ENCODE results near the gene KCNJ12. TPM values are rescaled to one million over a fixed set of nuclear protein-coding genes. Genes with fewer than 3 reads are reported as not detected.

KCNJ12 gene
- total RNA-seq, 4 donors from 2014 or later = 1.5 to 3.2 (median 2.5) TPM

DNA sequence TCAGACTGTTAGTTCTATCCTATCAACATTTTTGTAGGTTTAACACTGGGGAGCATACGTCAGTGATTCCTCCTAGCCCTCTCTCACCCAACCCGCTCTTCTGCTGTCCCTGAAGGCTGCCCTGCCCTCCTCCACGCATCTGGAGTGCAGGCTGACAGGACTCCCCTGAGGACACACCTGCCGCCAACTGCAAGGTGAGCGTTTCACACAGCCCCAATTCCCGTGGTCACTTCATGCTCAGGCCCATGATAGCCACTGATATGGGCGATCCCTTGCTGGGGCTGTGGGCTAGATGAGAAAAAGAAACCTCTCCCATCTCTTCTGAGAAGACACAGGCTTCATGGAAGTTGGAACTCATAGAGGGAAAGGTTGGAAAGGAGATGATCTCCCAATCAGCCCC, 91.0 kb downstream of the KCNJ12 start:
- no peak for DNase-seq (ENCODE audit: low spot score)
- TF ChIP-seq, protein P1, sequence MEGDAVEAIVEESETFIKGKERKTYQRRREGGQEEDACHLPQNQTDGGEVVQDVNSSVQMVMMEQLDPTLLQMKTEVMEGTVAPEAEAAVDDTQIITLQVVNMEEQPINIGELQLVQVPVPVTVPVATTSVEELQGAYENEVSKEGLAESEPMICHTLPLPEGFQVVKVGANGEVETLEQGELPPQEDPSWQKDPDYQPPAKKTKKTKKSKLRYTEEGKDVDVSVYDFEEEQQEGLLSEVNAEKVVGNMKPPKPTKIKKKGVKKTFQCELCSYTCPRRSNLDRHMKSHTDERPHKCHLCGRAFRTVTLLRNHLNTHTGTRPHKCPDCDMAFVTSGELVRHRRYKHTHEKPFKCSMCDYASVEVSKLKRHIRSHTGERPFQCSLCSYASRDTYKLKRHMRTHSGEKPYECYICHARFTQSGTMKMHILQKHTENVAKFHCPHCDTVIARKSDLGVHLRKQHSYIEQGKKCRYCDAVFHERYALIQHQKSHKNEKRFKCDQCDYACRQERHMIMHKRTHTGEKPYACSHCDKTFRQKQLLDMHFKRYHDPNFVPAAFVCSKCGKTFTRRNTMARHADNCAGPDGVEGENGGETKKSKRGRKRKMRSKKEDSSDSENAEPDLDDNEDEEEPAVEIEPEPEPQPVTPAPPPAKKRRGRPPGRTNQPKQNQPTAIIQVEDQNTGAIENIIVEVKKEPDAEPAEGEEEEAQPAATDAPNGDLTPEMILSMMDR (IDR thresholded peaks at IDR 0.05) = no peak
- ATAC-seq (ENCODE audit: low FRiP score) = no peak

DNA sequence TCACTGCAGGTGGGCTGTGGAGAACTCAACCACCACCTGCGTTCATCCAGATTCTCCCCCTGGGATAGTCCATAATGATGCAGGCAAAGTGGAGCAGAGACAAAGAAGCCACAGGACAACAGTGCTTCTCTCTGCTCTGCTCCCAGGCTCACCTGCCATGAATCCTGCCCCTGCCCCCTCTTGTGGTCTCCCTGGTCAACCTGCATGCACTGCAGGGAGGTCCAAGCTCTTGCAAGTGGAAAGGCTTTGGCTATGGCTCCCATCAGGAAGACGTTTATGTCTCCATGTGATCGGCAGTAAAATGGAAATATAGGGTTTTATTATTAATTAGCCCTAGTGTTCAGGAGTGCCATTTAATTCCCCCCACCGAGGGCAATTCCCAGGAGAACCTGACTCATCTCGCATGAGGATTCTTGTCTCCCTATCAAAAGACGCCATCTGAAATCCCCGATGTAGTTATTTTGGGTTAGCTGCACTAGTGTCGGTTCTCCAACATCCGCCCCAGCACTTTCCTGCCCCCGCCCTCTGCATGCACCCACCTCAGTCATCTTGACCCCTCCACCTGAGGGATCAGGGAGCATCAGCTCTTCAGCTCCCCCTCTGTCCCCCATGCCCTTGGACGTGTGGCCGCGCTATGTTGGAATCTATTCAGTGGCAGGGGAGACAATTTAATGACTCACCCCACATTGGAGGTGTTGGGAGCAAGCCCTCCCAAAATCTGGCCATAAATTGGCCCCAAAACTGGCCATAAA, 91.8 kb downstream of the KCNJ12 start:
- DNase-seq (ENCODE audit: low spot score) (no peak), ATAC-seq (ENCODE audit: low FRiP score) (no peak)
- TF ChIP-seq, protein P1 (IDR thresholded peaks at IDR 0.05) = no peak

Other genes with a start within 250 kb of the KCNJ12 start
- 10 to 100 TPM; 33.6 to 55.6 (median 46.5) TPM for gene DHRS7B, start 249.4 kb upstream of the KCNJ12 start, total RNA-seq
- 10 to 100 TPM; 24.9 to 41.3 (median 34.0) TPM for gene TMEM11, start 162.2 kb upstream of the KCNJ12 start, total RNA-seq
- gene NATD1, start 122.9 kb upstream of the KCNJ12 start, total RNA-seq = 10 to 100 TPM in 2 of 4 donors, 1 to 10 TPM in 2; 7.5 to 19.1 (median 9.6) TPM
- 100 to 1,000 TPM in 1 of 4 donors, 10 to 100 TPM in 3; 36.8 to 170 (median 58.5) TPM for gene MAP2K3, start 91.6 kb upstream of the KCNJ12 start, total RNA-seq